Measurements from ENCODE around the gene NR2C2. TPM values are rescaled to one million over a fixed set of nuclear protein-coding genes. Genes with fewer than 3 reads are reported as not detected.

The NR2C2 gene
- total RNA-seq, 1 experiment from 2014 or later, result 38.5 TPM

DNA sequence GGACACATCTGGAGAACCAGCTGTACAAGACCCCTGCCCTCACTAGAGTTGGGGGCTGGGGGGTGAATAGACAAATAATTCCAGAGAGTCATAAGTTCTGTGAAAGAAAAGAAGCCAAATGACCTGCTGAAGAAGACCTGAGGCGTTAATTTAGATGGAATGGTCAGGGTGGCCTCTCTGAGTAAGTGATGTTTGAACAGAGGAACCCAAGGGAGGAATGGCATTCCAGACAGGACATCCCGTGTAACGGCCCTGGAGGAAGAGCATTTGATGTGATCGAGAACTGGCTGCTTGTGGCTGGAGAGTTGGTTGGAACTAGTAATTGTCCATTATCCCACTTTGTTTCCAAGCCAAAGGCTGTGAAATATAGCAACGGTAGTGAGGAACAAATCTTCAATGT lies 1.7 kb downstream of the NR2C2 start:
- DNase-seq, result no peak
- H3K79me1 ChIP-seq (ENCODE audit: insufficient read depth, low read depth, low read length, poor library complexity, severe bottlenecking), result peaks cover 8% of the 10 kb centered on the region
- H2BK5ac ChIP-seq (ENCODE audit: insufficient read length, low read length), result no peak overlapping the region
- no CpG with 5 or more reads among the region's 5 CpGs for WGBS (ENCODE audit: extremely low coverage, insufficient read length, low lambda C conversion rate)
- peak overlapping the region; percentile 97 for H3K9ac ChIP-seq (ENCODE audit: extremely low read depth, insufficient read length, low read length)
- H3K9me3 ChIP-seq (ENCODE audit: control insufficient read depth, low read depth, low read length), result no peaks in the 10 kb centered on the region
- H3K4me2 ChIP-seq (ENCODE audit: insufficient read depth, insufficient read length, low read length), result peak overlapping the region; percentile 75
- no peak overlapping the region for H2BK12ac ChIP-seq (ENCODE audit: insufficient read length, low read depth, low read length)
- no peak overlapping the region for H3K23ac ChIP-seq (ENCODE audit: insufficient read length, low read depth, low read length)
- TF ChIP-seq, protein P1, sequence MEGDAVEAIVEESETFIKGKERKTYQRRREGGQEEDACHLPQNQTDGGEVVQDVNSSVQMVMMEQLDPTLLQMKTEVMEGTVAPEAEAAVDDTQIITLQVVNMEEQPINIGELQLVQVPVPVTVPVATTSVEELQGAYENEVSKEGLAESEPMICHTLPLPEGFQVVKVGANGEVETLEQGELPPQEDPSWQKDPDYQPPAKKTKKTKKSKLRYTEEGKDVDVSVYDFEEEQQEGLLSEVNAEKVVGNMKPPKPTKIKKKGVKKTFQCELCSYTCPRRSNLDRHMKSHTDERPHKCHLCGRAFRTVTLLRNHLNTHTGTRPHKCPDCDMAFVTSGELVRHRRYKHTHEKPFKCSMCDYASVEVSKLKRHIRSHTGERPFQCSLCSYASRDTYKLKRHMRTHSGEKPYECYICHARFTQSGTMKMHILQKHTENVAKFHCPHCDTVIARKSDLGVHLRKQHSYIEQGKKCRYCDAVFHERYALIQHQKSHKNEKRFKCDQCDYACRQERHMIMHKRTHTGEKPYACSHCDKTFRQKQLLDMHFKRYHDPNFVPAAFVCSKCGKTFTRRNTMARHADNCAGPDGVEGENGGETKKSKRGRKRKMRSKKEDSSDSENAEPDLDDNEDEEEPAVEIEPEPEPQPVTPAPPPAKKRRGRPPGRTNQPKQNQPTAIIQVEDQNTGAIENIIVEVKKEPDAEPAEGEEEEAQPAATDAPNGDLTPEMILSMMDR (conservative IDR thresholded peaks at IDR 0.05), result no peak
- H3K27me3 Mint-ChIP-seq (ENCODE audit: low read depth), result no peaks in the 10 kb centered on the region
- no peak overlapping the region for H3K4ac ChIP-seq (ENCODE audit: low read depth, low read length)
- H4K20me1 ChIP-seq (ENCODE audit: control insufficient read depth, insufficient read depth, insufficient read length), result no peaks in the 10 kb centered on the region
- peak overlapping the region; percentile 73 for H4K5ac ChIP-seq (ENCODE audit: insufficient read length, low read depth, low read length)
- H2BK20ac ChIP-seq (ENCODE audit: low read depth, low read length, poor library complexity, severe bottlenecking), result no peak overlapping the region
- H3K79me2 ChIP-seq (ENCODE audit: insufficient read depth, low read length), result peaks cover 30% of the 10 kb centered on the region; the same call in 1 of the 2 replicates
- H3K56ac ChIP-seq (ENCODE audit: insufficient read length, low read depth, low read length), result no peak overlapping the region
- peaks cover 6% of the 10 kb centered on the region for H3K23me2 ChIP-seq (ENCODE audit: insufficient read length, low read depth, low read length, poor library complexity, severe bottlenecking)
- H2AK5ac ChIP-seq (ENCODE audit: insufficient read length, low read length), result no peak overlapping the region
- peak overlapping the region; percentile 78 for H2BK120ac ChIP-seq (ENCODE audit: low read depth, low read length, poor library complexity, severe bottlenecking)
- H3K27ac ChIP-seq (ENCODE audit: insufficient read length, low read depth, low read length), result peak overlapping the region; percentile 69
- H3K36me3 Mint-ChIP-seq (ENCODE audit: insufficient read depth in 1 of 3, low read depth in 3 of 3), result peaks cover 13 to 47% (median 43%) of the 10 kb centered on the region in 3 experiments; a peak in 5 of 7 replicates
- no peak overlapping the region for H2AFZ ChIP-seq (ENCODE audit: low read length)
- H3K18ac ChIP-seq (ENCODE audit: insufficient read length, low read depth, low read length), result no peak overlapping the region
- H4K91ac ChIP-seq (ENCODE audit: insufficient read length, low read depth, low read length), result no peak overlapping the region
- H2BK15ac ChIP-seq (ENCODE audit: low read depth, low read length), result no peak overlapping the region
- H3K27me3 ChIP-seq (ENCODE audit: insufficient read depth, low read length), result no peaks in the 10 kb centered on the region
- no peaks in the 10 kb centered on the region for H3K9me3 Mint-ChIP-seq
- H3K4me1 Mint-ChIP-seq, result peaks cover 34% of the 10 kb centered on the region in 2 experiments
- H3T11ph ChIP-seq (ENCODE audit: low read length), result no peak overlapping the region
- no peak overlapping the region for H4K8ac ChIP-seq (replicated peaks; ENCODE audit: insufficient read length, low read depth, low read length)
- no peaks in the 10 kb centered on the region for H3K4me1 ChIP-seq (ENCODE audit: insufficient read depth, low read length)
- peak overlapping the region; percentile 78 to 98 (median 94) for H3K27ac Mint-ChIP-seq
- H3K4me3 Mint-ChIP-seq, result peak overlapping the region; percentile 96
- peak overlapping the region; percentile 98; the same call in 1 of the 2 replicates for H3K14ac ChIP-seq (ENCODE audit: insufficient read depth, low read length)

All from H9 (cell line).